Measurements from ENCODE around the gene SLC22A6.
A peak's percentile ranks its signal among the peaks of the same experiment; 100 is the strongest.

Gene SLC22A6

GRCh38 chr11:63023222-63023814 lies 38.6 kb upstream of the SLC22A6 start:
- H3K27me3 ChIP-seq (ENCODE audit: low read length), result no peaks in the 10 kb centered on the region
- no peak overlapping the region for H3K4me2 ChIP-seq (ENCODE audit: low read depth, low read length, poor library complexity, severe bottlenecking)
- no peak overlapping the region for H2AFZ ChIP-seq (ENCODE audit: low read depth, low read length, severe bottlenecking)

GRCh38 chr11:63022441-63022840 lies 37.7 kb upstream of the SLC22A6 start:
- no peaks in the 10 kb centered on the region for H3K79me2 ChIP-seq (ENCODE audit: insufficient read depth, low read length)
- no peak overlapping the region for H3K4me3 ChIP-seq (ENCODE audit: insufficient read depth, low read length, poor library complexity, severe bottlenecking)
- no peak overlapping the region for H3K9ac ChIP-seq (ENCODE audit: low read length)
- no peak overlapping the region for H3K27ac ChIP-seq (ENCODE audit: low read depth, low read length)
- H3K4me2 ChIP-seq (ENCODE audit: low read depth, low read length, poor library complexity, severe bottlenecking), result no peak overlapping the region
- no peaks in the 10 kb centered on the region for H3K9me2 ChIP-seq (replicated peaks; ENCODE audit: insufficient read depth, low read length)
- no peaks in the 10 kb centered on the region for H3F3A ChIP-seq (ENCODE audit: insufficient read depth)
- no peaks in the 10 kb centered on the region for H4K20me1 ChIP-seq (ENCODE audit: low read depth, low read length)
- H3K9me3 ChIP-seq (ENCODE audit: insufficient read depth, low read length), result no peaks in the 10 kb centered on the region
- H3K36me3 ChIP-seq (ENCODE audit: low read length), result no peaks in the 10 kb centered on the region
- H2AFZ ChIP-seq (ENCODE audit: low read depth, low read length, severe bottlenecking), result no peak overlapping the region
- TF ChIP-seq CTCF (IDR thresholded peaks at IDR 0.05; ENCODE audit: insufficient read depth, low read length, poor library complexity, severe bottlenecking) (no peak), EZH2phosphoT487 (conservative IDR thresholded peaks at IDR 0.05; ENCODE audit: low read length) (no peak)
- no peaks in the 10 kb centered on the region for H3K27me3 ChIP-seq (ENCODE audit: low read length)

More at GRCh38 chr11:63023222-63023814, 38.6 kb upstream of the SLC22A6 start:
- Histone ChIP-seq H3K27ac (ENCODE audit: low read depth, low read length) (no peak overlapping the region), H3K79me2 (ENCODE audit: insufficient read depth, low read length) (no peaks in the 10 kb centered on the region), H3K36me3 (ENCODE audit: low read length) (no peaks in the 10 kb centered on the region), H3K9me3 (ENCODE audit: insufficient read depth, low read length) (no peaks in the 10 kb centered on the region), H4K20me1 (ENCODE audit: low read depth, low read length) (no peaks in the 10 kb centered on the region), H3K4me3 (ENCODE audit: insufficient read depth, low read length, poor library complexity, severe bottlenecking) (no peak overlapping the region), H3F3A (ENCODE audit: insufficient read depth) (no peaks in the 10 kb centered on the region), H3K9me2 (replicated peaks; ENCODE audit: insufficient read depth, low read length) (no peaks in the 10 kb centered on the region), H3K9ac (ENCODE audit: low read length) (no peak overlapping the region)
- no peak for TF ChIP-seq EZH2phosphoT487 (conservative IDR thresholded peaks at IDR 0.05; ENCODE audit: low read length)
- no peak for TF ChIP-seq CTCF (IDR thresholded peaks at IDR 0.05; ENCODE audit: insufficient read depth, low read length, poor library complexity, severe bottlenecking)

- Histone ChIP-seq H3K4me3 (ENCODE audit: insufficient read depth, low read length, poor library complexity, severe bottlenecking) (no peak overlapping the region), H3K4me2 (ENCODE audit: low read depth, low read length, poor library complexity, severe bottlenecking) (no peak overlapping the region), H3K27ac (ENCODE audit: low read depth, low read length) (no peak overlapping the region), H3K27me3 (ENCODE audit: low read length) (no peaks in the 10 kb centered on the region), H3K9me3 (ENCODE audit: insufficient read depth, low read length) (no peaks in the 10 kb centered on the region), H3F3A (ENCODE audit: insufficient read depth) (no peaks in the 10 kb centered on the region), H3K9ac (ENCODE audit: low read length) (no peak overlapping the region), H3K9me2 (replicated peaks; ENCODE audit: insufficient read depth, low read length) (no peaks in the 10 kb centered on the region), H3K79me2 (ENCODE audit: insufficient read depth, low read length) (no peaks in the 10 kb centered on the region), H4K20me1 (ENCODE audit: low read depth, low read length) (no peaks in the 10 kb centered on the region), H2AFZ (ENCODE audit: low read depth, low read length, severe bottlenecking) (no peak overlapping the region), H3K36me3 (ENCODE audit: low read length) (no peaks in the 10 kb centered on the region)
- TF ChIP-seq EZH2phosphoT487 (conservative IDR thresholded peaks at IDR 0.05; ENCODE audit: low read length), result no peak
- peak; percentile 40 for TF ChIP-seq CTCF (IDR thresholded peaks at IDR 0.05; ENCODE audit: insufficient read depth, low read length, poor library complexity, severe bottlenecking)
Measured at GRCh38 chr11:63020671-63021291, 36.0 kb upstream of the SLC22A6 start.
